Endodermal cell (in vitro differentiated cells): ENCODE measurements around the gene LEMD1. TPM values are rescaled to one million over a fixed set of nuclear protein-coding genes. Genes with fewer than 3 reads are reported as not detected.

Experiments used
- DNase-seq: peaks from one replicate; pipeline ENCODE4 v3.0.0-alpha.2; 2017
- H3K27ac ChIP-seq: 2 replicates; pipeline ENCODE4 v1.5.1; 2013; ENCODE audit warnings: mild to moderate bottlenecking, low read depth, low read length, moderate library complexity
- H3K27me3 ChIP-seq: 2 replicates; pipeline ENCODE4 v1.6.1; 2013; ENCODE audit warnings: mild to moderate bottlenecking, low read length, moderate library complexity; ENCODE audit not compliant: insufficient read depth, control insufficient read depth, poor library complexity, severe bottlenecking
- H3K36me3 ChIP-seq: 2 replicates; pipeline ENCODE4 v1.7.0; 2013; ENCODE audit warnings: mild to moderate bottlenecking, low read length, moderate library complexity; ENCODE audit not compliant: control insufficient read depth, insufficient read depth
- H3K4me1 ChIP-seq: one replicate; pipeline ENCODE4 v1.7.0; 2013; ENCODE audit warnings: low read length; ENCODE audit not compliant: control insufficient read depth, insufficient read depth
- H3K4me3 ChIP-seq: 2 replicates; pipeline ENCODE4 v1.5.1; 2013; ENCODE audit warnings: mild to moderate bottlenecking, low read length, moderate library complexity
- H3K9ac ChIP-seq: 2 replicates; pipeline ENCODE4 v1.6.1; 2013; ENCODE audit warnings: mild to moderate bottlenecking, low read length, moderate library complexity; ENCODE audit not compliant: poor library complexity, severe bottlenecking; ENCODE audit errors: extremely low read depth
- H3K9me3 ChIP-seq: 2 replicates; pipeline ENCODE4 v1.6.1; 2013; ENCODE audit warnings: mild to moderate bottlenecking, low read length, moderate library complexity; ENCODE audit not compliant: control insufficient read depth
- H3K27ac Mint-ChIP-seq: 2 replicates; pipeline ENCODE4 v1.8.0; 2020; ENCODE audit warnings: mixed read lengths
- H3K27me3 Mint-ChIP-seq: 2 replicates; pipeline ENCODE4 v1.8.0; 2021; ENCODE audit warnings: mild to moderate bottlenecking, mixed read lengths; ENCODE audit not compliant: insufficient read depth
- H3K36me3 Mint-ChIP-seq: 2 replicates; pipeline ENCODE4 v1.8.0; 2020; ENCODE audit warnings: low read depth, mixed read lengths
- H3K4me1 Mint-ChIP-seq: 2 replicates; pipeline ENCODE4 v1.8.0; 2020; ENCODE audit warnings: mixed read lengths
- H3K4me3 Mint-ChIP-seq: 2 replicates; pipeline ENCODE4 v1.8.0; 2020; ENCODE audit warnings: mild to moderate bottlenecking, moderate library complexity, mixed read lengths
- H3K9me3 Mint-ChIP-seq: 2 replicates; pipeline ENCODE4 v1.8.0; 2020; ENCODE audit warnings: mild to moderate bottlenecking, mixed read lengths
- CTCF ChIP-seq: fragments of 200-600 bp; sonication (generic); conservative IDR thresholded peaks from 2 replicates; pipeline ENCODE4 v1.5.0; 2021; ENCODE audit warnings: antibody characterized with exemption, mild to moderate bottlenecking
- WGBS, 2 experiments: methylation state at CpG; one replicate each; pipeline versions ENCODE4 v1.1.5 to v1.1.7; 2013; ENCODE audit warnings: missing lambda C conversion rate in 2 of 2, mixed read lengths in 1 of 2; ENCODE audit not compliant: insufficient coverage in 1 of 2, insufficient read length in 1 of 2; 5-methylcytosine and 5-hydroxymethylcytosine counted together
- total RNA-seq, 2 donors: library from RNA; stranded (reverse); fragmentation: NEBNext Ultra II Directional in 1 of 2; extraction: Animal tissue kit (Norgen Biotek cat#: 25700) in 1 of 2; gene quantifications; 2 replicates in 1 of 2; 3 replicates in 1 of 2; pipeline ENCODE4 v1.2.1, GENCODE V29; 2021

Gene LEMD1
- total RNA-seq, 2 donors from 2014 or later, result 13.5 to 16.7 TPM

GRCh38 chr1:205343431-205344065 lies 78.3 kb downstream of the LEMD1 start:
- H3K9me3 Mint-ChIP-seq, result no peaks in the 10 kb centered on the region
- H3K4me3 Mint-ChIP-seq, result peak overlapping the region; percentile 56
- 6% methylated on average over 63 of the region's 63 CpGs; no CpG with 5 or more reads in 1 of the 2 experiments for WGBS, 2 experiments
- peak; percentile 89 for DNase-seq
- peaks cover 72% of the 10 kb centered on the region for H3K27me3 Mint-ChIP-seq
- Histone ChIP-seq H3K27ac (no peak overlapping the region), H3K4me3 (peak overlapping the region; percentile 76), H3K4me1 (peaks cover 5% of the 10 kb centered on the region), H3K9ac (no peak overlapping the region), H3K27me3 (peaks cover 37% of the 10 kb centered on the region), H3K36me3 (no peaks in the 10 kb centered on the region), H3K9me3 (no peaks in the 10 kb centered on the region)
- H3K4me1 Mint-ChIP-seq, result peaks cover 15% of the 10 kb centered on the region
- no peaks in the 10 kb centered on the region for H3K36me3 Mint-ChIP-seq
- peak; percentile 70 for TF ChIP-seq CTCF
- H3K27ac Mint-ChIP-seq, result no peak overlapping the region

- Histone ChIP-seq H3K4me3 (no peak overlapping the region), H3K27me3 (peaks cover 37% of the 10 kb centered on the region)
Observed at GRCh38 chr1:205342986-205343385, 78.9 kb downstream of the LEMD1 start.

DNA sequence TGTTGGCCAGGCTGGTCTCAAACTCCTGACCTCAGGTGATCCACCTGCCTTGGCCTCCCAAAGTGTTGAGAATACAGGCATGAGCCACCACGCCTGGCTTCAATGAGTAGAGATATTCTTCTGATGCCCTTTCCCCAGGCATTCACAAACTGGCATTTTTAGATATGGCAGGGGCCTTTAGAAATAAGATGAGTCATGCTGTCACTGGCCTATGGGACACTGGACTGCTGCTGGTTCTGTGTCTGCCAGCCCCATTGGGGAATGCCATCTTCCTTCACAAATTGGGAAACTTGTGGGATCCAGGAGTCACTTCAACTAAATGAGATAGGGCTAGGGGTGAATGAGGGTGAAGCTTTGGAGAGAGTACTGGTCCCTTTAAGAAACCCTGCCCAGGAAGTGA lies 81.2 kb downstream of the LEMD1 start:
- Mint-ChIP-seq H3K4me1 (peaks cover 17% of the 10 kb centered on the region), H3K27ac (no peak overlapping the region), H3K4me3 (no peak overlapping the region), H3K27me3 (peaks cover 55% of the 10 kb centered on the region), H3K36me3 (no peaks in the 10 kb centered on the region), H3K9me3 (no peaks in the 10 kb centered on the region)
- no peaks in the 10 kb centered on the region for H3K36me3 ChIP-seq
- peaks cover 5% of the 10 kb centered on the region for H3K4me1 ChIP-seq
- no peak for TF ChIP-seq CTCF
- H3K9ac ChIP-seq, result no peak overlapping the region
- H3K4me3 ChIP-seq, result no peak overlapping the region
- no peak for DNase-seq
- no peaks in the 10 kb centered on the region for H3K9me3 ChIP-seq
- no peak overlapping the region for H3K27ac ChIP-seq
- WGBS, 2 experiments, result 85 to 100% methylated on average over 1 of the region's 1 CpG
- H3K27me3 ChIP-seq, result peaks cover 36% of the 10 kb centered on the region

More at GRCh38 chr1:205342986-205343385, 78.9 kb downstream of the LEMD1 start:
- no peaks in the 10 kb centered on the region for H3K9me3 Mint-ChIP-seq
- peaks cover 68% of the 10 kb centered on the region for H3K27me3 Mint-ChIP-seq
- no peak overlapping the region for H3K27ac Mint-ChIP-seq
- Histone ChIP-seq H3K9ac (no peak overlapping the region), H3K9me3 (no peaks in the 10 kb centered on the region), H3K4me1 (peaks cover 5% of the 10 kb centered on the region), H3K27ac (no peak overlapping the region), H3K36me3 (no peaks in the 10 kb centered on the region)
- peaks cover 12% of the 10 kb centered on the region for H3K4me1 Mint-ChIP-seq
- no peak for DNase-seq
- H3K4me3 Mint-ChIP-seq, result peak overlapping the region; percentile 2
- no peak for TF ChIP-seq CTCF
- 85 to 100% methylated on average over 2 to 12 of the region's 12 CpGs for WGBS, 2 experiments
- no peaks in the 10 kb centered on the region for H3K36me3 Mint-ChIP-seq
